OCI-LY1 (cell line): ENCODE results near the gene RNF111.

Experiments
- CTCF ChIP-seq: fragments of 200-600 bp; sonication (generic), shearing (Covaris generic); IDR thresholded peaks from 2 replicates; pipeline ENCODE4 v1.5.1; 2017; ENCODE audit warnings: mild to moderate bottlenecking, antibody characterized with exemption, low read length, moderate library complexity, mixed read lengths
- EZH2 ChIP-seq: fragments of 200-600 bp; sonication (generic), shearing (Covaris generic); IDR thresholded peaks from 2 replicates; pipeline ENCODE4 v1.8.0; 2017; ENCODE audit warnings: borderline replicate concordance, mixed run types, mild to moderate bottlenecking, antibody characterized with exemption, low read length, moderate library complexity, mixed read lengths

GRCh38 chr15:59053482-59053881 is 66.0 kb downstream of the RNF111 start:
- no peak for TF ChIP-seq CTCF
- no peak for TF ChIP-seq EZH2
